Transverse colon (tissue), 4 donors: ENCODE results near the gene EHD4. TPM values are rescaled to one million over a fixed set of nuclear protein-coding genes. Genes with fewer than 3 reads are reported as not detected.

ENCODE experiments used
- DNase-seq: peaks from one replicate; pipeline ENCODE4 v3.0.0-alpha.2; 2019
- H3K27ac ChIP-seq, 4 donors: fragments of 200-600 bp; sonication (generic); 2 replicates each; pipeline ENCODE4 v1.5.1; 2016 to 2018; ENCODE audit warnings: inconsistent platforms in 4 of 4
- H3K27me3 ChIP-seq: fragments of 200-600 bp; sonication (generic); 2 replicates; pipeline ENCODE4 v1.5.1; 2017; ENCODE audit warnings: inconsistent platforms
- H3K36me3 ChIP-seq, 4 donors: fragments of 200-600 bp; sonication (generic); 2 replicates each; pipeline ENCODE4 v1.5.1; 2017 to 2019; ENCODE audit warnings: inconsistent platforms in 4 of 4
- H3K4me1 ChIP-seq, 4 donors: fragments of 200-600 bp; sonication (generic); 2 replicates each; pipeline ENCODE4 v1.5.1; 2017 to 2020; ENCODE audit warnings: inconsistent platforms in 4 of 4
- H3K4me3 ChIP-seq, 4 donors: fragments of 200-600 bp; sonication (generic); 1 replicate in 1 of 4; 2 replicates in 3 of 4; pipeline versions ENCODE4 v1.5.1 to v1.6.1; 2017 to 2019; ENCODE audit warnings: inconsistent platforms in 4 of 4
- H3K9me3 ChIP-seq, 2 donors: fragments of 200-600 bp; sonication (generic); 2 replicates each; pipeline ENCODE4 v1.5.1; 2017 to 2019; ENCODE audit warnings: inconsistent platforms in 2 of 2
- CTCF ChIP-seq, 5 experiments: fragments of 200-600 bp in 3 of 5; fragments of 450-650 bp in 2 of 5; sonication (generic) in 3 of 5; IDR thresholded peaks; 1 replicate in 2 of 5; 2 replicates in 3 of 5; pipeline ENCODE4 v1.5.1; 2016 to 2017; ENCODE audit warnings: antibody characterized with exemption in 5 of 5, inconsistent platforms in 3 of 5, mild to moderate bottlenecking in 2 of 5, moderate library complexity in 1 of 5
- EP300 ChIP-seq: sonication (generic); formaldehyde crosslinking; IDR thresholded peaks from one replicate; pipeline ENCODE4 v1.6.1; 2017; ENCODE audit warnings: antibody characterized with exemption, low read depth
- POLR2A ChIP-seq: fragments of 450-650 bp; IDR thresholded peaks from one replicate; pipeline ENCODE4 v1.6.1; 2016; ENCODE audit warnings: antibody characterized with exemption, mild to moderate bottlenecking, moderate library complexity
- POLR2AphosphoS5 ChIP-seq, 3 donors: sonication (generic); formaldehyde crosslinking; IDR thresholded peaks; one replicate each; pipeline ENCODE4 v1.6.1; 2016; ENCODE audit warnings: antibody characterized with exemption in 3 of 3
- WGBS, 2 donors: methylation state at CpG; one replicate each; pipeline ENCODE4 v1.1.5; 2018; ENCODE audit warnings: low coverage in 1 of 2; 5-methylcytosine and 5-hydroxymethylcytosine counted together
- in situ Hi-C, 4 donors: fragments of 200-750 bp; cut with MboI; loops; one replicate each; pipeline versions ENCODE4 v1.15.0 to v1.15.1; 2017; ENCODE audit warnings: low sequenced_read_pairs in 3 of 4, low pct_ligation_motif_present in 1 of 4, low pct_unique_long_range_greater_than_20kb in 1 of 4
- intact Hi-C: fragments of 100-400 bp; cut with DNase I; formaldehyde crosslinking; loops from one replicate; pipeline ENCODE4 v1.15.1; 2023; ENCODE audit warnings: low total_unique reads
- total RNA-seq, 4 donors: library from RNA; depleted of rRNA; stranded (reverse); fragments of >200 nt; gene quantifications; one replicate each; pipeline ENCODE4 v1.1.0, GENCODE V29; 2016

EHD4 gene
- total RNA-seq, 4 donors from 2014 or later: 16.9 to 55.4 (median 35.5) TPM

GRCh38 chr15:41961595-41962202, 10.7 kb downstream of the EHD4 start:
- TF ChIP-seq POLR2A: no peak
- DNase-seq: no peak
- Histone ChIP-seq H3K4me3 (no peak overlapping the region), H3K27ac (peak overlapping the region; percentile 7 to 75 (median 60)), H3K36me3 (no peaks in the 10 kb centered on the region), H3K9me3 (no peaks in the 10 kb centered on the region), H3K27me3 (no peaks in the 10 kb centered on the region), H3K4me1 (peaks cover 0 to 60% (median 25%) of the 10 kb centered on the region in 4 donors)
- WGBS, 2 donors: 70 to 98% methylated on average over 1 of the region's 1 CpG
- intact Hi-C loops (no loop called here), in situ Hi-C loops (no loop called here)

GRCh38 chr15:41961001-41961518, 11.3 kb downstream of the EHD4 start:
- Histone ChIP-seq H3K4me1 (peaks cover 0 to 53% (median 23%) of the 10 kb centered on the region in 4 donors), H3K9me3 (no peaks in the 10 kb centered on the region), H3K36me3 (no peaks in the 10 kb centered on the region), H3K4me3 (no peak overlapping the region), H3K27ac (peak overlapping the region; percentile 7 to 75 (median 60)), H3K27me3 (no peaks in the 10 kb centered on the region)
- in situ Hi-C loops: no loop called here
- TF ChIP-seq EP300 (no peak), CTCF (IDR thresholded peaks at IDR 0.05) (no peak), POLR2A (no peak), POLR2AphosphoS5 (IDR thresholded peaks at IDR 0.05) (no peak)
- no peak for DNase-seq
- intact Hi-C loops: no loop called here
- WGBS, 2 donors: 37 to 42% methylated on average over 2 of the region's 2 CpGs

GRCh38 chr15:41958002-41958420, 14.3 kb downstream of the EHD4 start:
- Histone ChIP-seq H3K4me3 (no peak overlapping the region), H3K4me1 (peaks cover 0 to 41% (median 21%) of the 10 kb centered on the region in 4 donors), H3K9me3 (no peaks in the 10 kb centered on the region), H3K27ac (peak overlapping the region; percentile 7 to 46 (median 33)), H3K36me3 (peaks cover 0 to 8% (median 2%) of the 10 kb centered on the region in 4 donors), H3K27me3 (no peaks in the 10 kb centered on the region)
- 82 to 90% methylated on average over 2 to 7 of the region's 7 CpGs for WGBS, 2 donors
- TF ChIP-seq EP300: no peak
- no peak for TF ChIP-seq POLR2A
- TF ChIP-seq POLR2AphosphoS5 (IDR thresholded peaks at IDR 0.05): no peak
- no peak for TF ChIP-seq CTCF (IDR thresholded peaks at IDR 0.05)
- no peak for DNase-seq
- intact Hi-C loops (no loop called here), in situ Hi-C loops (no loop called here)

GRCh38 chr15:41957021-41957897, 15.1 kb downstream of the EHD4 start:
- intact Hi-C loops: no loop called here
- peak overlapping the region; percentile 24 to 46 (median 42) for H3K27ac ChIP-seq
- no peak overlapping the region for H3K4me3 ChIP-seq
- H3K4me1 ChIP-seq: peaks cover 0 to 41% (median 21%) of the 10 kb centered on the region in 4 donors
- TF ChIP-seq CTCF (IDR thresholded peaks at IDR 0.05) (no peak), EP300 (no peak), POLR2AphosphoS5 (IDR thresholded peaks at IDR 0.05) (no peak), POLR2A (no peak)
- DNase-seq: no peak
- H3K36me3 ChIP-seq: peaks cover 0 to 9% (median 3%) of the 10 kb centered on the region in 4 donors
- H3K9me3 ChIP-seq: no peaks in the 10 kb centered on the region
- 17 to 78% methylated on average over 1 to 12 of the region's 12 CpGs for WGBS, 2 donors
- in situ Hi-C loops: no loop called here
- H3K27me3 ChIP-seq: no peaks in the 10 kb centered on the region
